Measurements from ENCODE around the gene FAM163A. TPM values are rescaled to one million over a fixed set of nuclear protein-coding genes. Genes with fewer than 3 reads are reported as not detected.

Gene FAM163A
- total and polyA plus RNA-seq, 8 donors: 0.06 to 0.28 (median 0.15) TPM; not detected in 3

- H3K4me1 ChIP-seq: no peaks in the 10 kb centered on the region
- no peaks in the 10 kb centered on the region for H3K9me3 ChIP-seq
- DNase-seq (no peak), ATAC-seq (no peak), FAIRE-seq (no peak)
- intact Hi-C loops (cut with DNase I): no loop called here
- no peak overlapping the region for H3K27ac ChIP-seq
- H3K4me3 ChIP-seq: no peak overlapping the region
- no peaks in the 10 kb centered on the region for H3K27me3 ChIP-seq
- no peak for TF ChIP-seq CTCF (IDR thresholded peaks at IDR 0.05)
- no peaks in the 10 kb centered on the region for H3K36me3 ChIP-seq
- WGBS, 2 donors: 34 to 36% methylated on average over 2 of the region's 2 CpGs
These were observed 14.8 kb upstream of the FAM163A start for GRCh38 chr1:179728271-179728670.

- FAIRE-seq: no peak
- no peaks in the 10 kb centered on the region for H3K9me3 ChIP-seq
- no peaks in the 10 kb centered on the region for H3K27me3 ChIP-seq
- intact Hi-C loops (cut with DNase I): no loop called here
- DNase-seq: no peak
- no peaks in the 10 kb centered on the region for H3K36me3 ChIP-seq
- H3K27ac ChIP-seq: no peak overlapping the region
- WGBS, 2 donors: 73 to 80% methylated on average over 4 of the region's 4 CpGs
- H3K4me3 ChIP-seq: no peak overlapping the region
- TF ChIP-seq CTCF (IDR thresholded peaks at IDR 0.05): no peak
- no peak for ATAC-seq
- no peaks in the 10 kb centered on the region for H3K4me1 ChIP-seq
These were observed 13.2 kb upstream of the FAM163A start for GRCh38 chr1:179729881-179730280.

GRCh38 chr1:179731643-179732042, 11.4 kb upstream of the FAM163A start:
- DNase-seq (no peak), FAIRE-seq (no peak)

GRCh38 chr1:179742291-179742690, 800 bp upstream of the FAM163A start:
- DNase-seq (no peak), ATAC-seq (no peak), FAIRE-seq (no peak)
- Histone ChIP-seq H3K4me1 (peaks cover 0 to 10% (median 0%) of the 10 kb centered on the region in 3 donors), H3K4me3 (no peak overlapping the region), H3K27ac (no peak overlapping the region), H3K9me3 (no peaks in the 10 kb centered on the region), H3K27me3 (peaks cover 0 to 52% (median 6%) of the 10 kb centered on the region in 4 donors), H3K36me3 (no peaks in the 10 kb centered on the region)
- 17 to 18% methylated on average over 10 of the region's 10 CpGs for WGBS, 2 donors
- no peak for TF ChIP-seq CTCF (IDR thresholded peaks at IDR 0.05)
- intact Hi-C loops (cut with DNase I): no loop called here

More at GRCh38 chr1:179731643-179732042, 11.4 kb upstream of the FAM163A start:
- 67% methylated on average over 4 of the region's 4 CpGs for WGBS, 2 donors
- intact Hi-C loops (cut with DNase I): no loop called here
- Histone ChIP-seq H3K36me3 (no peaks in the 10 kb centered on the region), H3K27me3 (no peaks in the 10 kb centered on the region), H3K27ac (no peak overlapping the region), H3K9me3 (no peaks in the 10 kb centered on the region), H3K4me3 (no peak overlapping the region), H3K4me1 (no peaks in the 10 kb centered on the region)
- no peak for ATAC-seq
- no peak for TF ChIP-seq CTCF (IDR thresholded peaks at IDR 0.05)

- no peak overlapping the region for H3K27ac ChIP-seq
- H3K36me3 ChIP-seq: no peaks in the 10 kb centered on the region
- peaks cover 0 to 42% (median 6%) of the 10 kb centered on the region in 4 donors for H3K27me3 ChIP-seq
- H3K4me1 ChIP-seq: peaks cover 0 to 10% (median 0%) of the 10 kb centered on the region in 3 donors
- intact Hi-C loops (cut with DNase I): no loop called here
- 2% methylated on average over 85 of the region's 85 CpGs for WGBS, 2 donors
- peak overlapping the region in 2 of 4 donors; percentile 21 to 44 for H3K4me3 ChIP-seq
- FAIRE-seq (no peak), ATAC-seq (peak in 3 of 4 donors; percentile 34 to 59 (median 36)), DNase-seq (peak in 2 of 6 donors; percentile 60 to 62)
- no peak for TF ChIP-seq CTCF (IDR thresholded peaks at IDR 0.05)
- H3K9me3 ChIP-seq: no peaks in the 10 kb centered on the region
These were observed 749 bp downstream of the FAM163A start for GRCh38 chr1:179743679-179744400.

Measured in pancreas (tissue), 10 donors.